ENCODE results near the gene ZNF827.

GRCh38 chr4:145865274-145865941, 73.2 kb downstream of the ZNF827 start:
- TF ChIP-seq CTCF (conservative IDR thresholded peaks at IDR 0.05; ENCODE audit: low read length) (no peak), EZH2phosphoT487 (IDR thresholded peaks at IDR 0.05; ENCODE audit: borderline replicate concordance) (no peak)

Data from Loucy (cell line).